Measurements from ENCODE around the gene LIMS1. TPM values are rescaled to one million over a fixed set of nuclear protein-coding genes. Genes with fewer than 3 reads are reported as not detected.

LIMS1 gene
- total RNA-seq, 3 donors from 2014 or later = 24.4 to 65.4 (median 31.2) TPM

Other genes starting within 250 kb of the LIMS1 start
- 10 to 100 TPM in 1 of 3 donors, under 1 TPM in 1, not detected in 1; 0.52 to 10.5 TPM for gene SULT1C2, start 245.6 kb upstream of the LIMS1 start, total RNA-seq
- 1 to 10 TPM in 1 of 3 donors, under 1 TPM in 2; 0.43 to 4.1 (median 0.55) TPM for gene SULT1C4, start 156.5 kb upstream of the LIMS1 start, total RNA-seq
- 10 to 100 TPM; 75.1 to 89.6 (median 77.2) TPM for gene GCC2, start 85.3 kb upstream of the LIMS1 start, total RNA-seq
- gene RANBP2, start 185.0 kb downstream of the LIMS1 start, total RNA-seq = 10 to 100 TPM; 48.3 to 81.0 (median 51.9) TPM

All from mucosa of descending colon (tissue), 3 donors.